ENCODE measurements around the gene ODAD4.

DNA sequence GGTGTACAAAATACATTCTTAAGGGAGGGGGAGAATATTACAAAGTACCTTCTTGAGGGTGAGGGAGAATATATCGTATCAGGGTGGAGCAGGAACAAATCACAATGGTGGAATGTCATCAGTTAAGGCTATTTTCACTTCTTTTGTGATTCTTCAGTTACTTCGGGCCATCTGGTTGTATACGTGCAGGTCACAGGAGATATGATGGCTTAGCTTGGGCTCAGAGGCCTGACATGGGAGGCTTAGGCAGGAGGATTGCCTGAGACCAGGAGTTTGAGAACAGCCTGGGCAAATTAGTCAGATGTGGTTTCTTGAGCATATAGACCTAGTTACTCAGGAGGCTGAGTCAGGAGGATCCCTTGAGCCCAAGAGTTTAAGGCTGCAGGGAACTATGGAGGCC is 13.1 kb downstream of the ODAD4 start:
- TF ChIP-seq, protein P1, sequence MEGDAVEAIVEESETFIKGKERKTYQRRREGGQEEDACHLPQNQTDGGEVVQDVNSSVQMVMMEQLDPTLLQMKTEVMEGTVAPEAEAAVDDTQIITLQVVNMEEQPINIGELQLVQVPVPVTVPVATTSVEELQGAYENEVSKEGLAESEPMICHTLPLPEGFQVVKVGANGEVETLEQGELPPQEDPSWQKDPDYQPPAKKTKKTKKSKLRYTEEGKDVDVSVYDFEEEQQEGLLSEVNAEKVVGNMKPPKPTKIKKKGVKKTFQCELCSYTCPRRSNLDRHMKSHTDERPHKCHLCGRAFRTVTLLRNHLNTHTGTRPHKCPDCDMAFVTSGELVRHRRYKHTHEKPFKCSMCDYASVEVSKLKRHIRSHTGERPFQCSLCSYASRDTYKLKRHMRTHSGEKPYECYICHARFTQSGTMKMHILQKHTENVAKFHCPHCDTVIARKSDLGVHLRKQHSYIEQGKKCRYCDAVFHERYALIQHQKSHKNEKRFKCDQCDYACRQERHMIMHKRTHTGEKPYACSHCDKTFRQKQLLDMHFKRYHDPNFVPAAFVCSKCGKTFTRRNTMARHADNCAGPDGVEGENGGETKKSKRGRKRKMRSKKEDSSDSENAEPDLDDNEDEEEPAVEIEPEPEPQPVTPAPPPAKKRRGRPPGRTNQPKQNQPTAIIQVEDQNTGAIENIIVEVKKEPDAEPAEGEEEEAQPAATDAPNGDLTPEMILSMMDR (IDR thresholded peaks at IDR 0.05; ENCODE audit: insufficient read depth, low read depth, low read length), result no peak
- TF ChIP-seq EZH2 (IDR thresholded peaks at IDR 0.05; ENCODE audit: insufficient read depth, low read length), result no peak
